ENCODE measurements around the gene CHKB. TPM values are rescaled to one million over a fixed set of nuclear protein-coding genes. Genes with fewer than 3 reads are reported as not detected.

CHKB gene
- total and polyA plus RNA-seq, 10 of the 15 experiments (the other 5 are each of a cell fraction or from before 2014, with no cell fraction given): 10.0 to 93.9 (median 57.0) TPM

- TF ChIP-seq ZNF592 (IDR thresholded peaks at IDR 0.05): peak; percentile 34; the same call in 1 of the 2 replicates
- TF ChIP-seq USF1 (IDR thresholded peaks at IDR 0.05; ENCODE audit: borderline replicate concordance, extremely low read length, insufficient read depth, low read depth, low read length): peak; percentile 53
- TF ChIP-seq SRF (IDR thresholded peaks at IDR 0.05; ENCODE audit: low read depth in 2 of 2, low read length in 2 of 2): peak; percentile 54 to 84
- peak; percentile 68 to 93 for TF ChIP-seq BHLHE40 (IDR thresholded peaks at IDR 0.05; ENCODE audit: borderline replicate concordance in 1 of 2, low read depth in 2 of 2, low read length in 1 of 2)
- peak; percentile 95 for TF ChIP-seq PKNOX1 (IDR thresholded peaks at IDR 0.05)
- TF ChIP-seq MEF2B (IDR thresholded peaks at IDR 0.05; ENCODE audit: partially characterized antibody, poor library complexity, severe bottlenecking): peak; percentile 25
- peak; percentile 58 for TF ChIP-seq USF2 (IDR thresholded peaks at IDR 0.05; ENCODE audit: borderline replicate concordance, low read depth, low read length)
- peak; percentile 46; the same call in 1 of the 2 replicates for TF ChIP-seq NR2F1 (conservative IDR thresholded peaks at IDR 0.05)
- TF ChIP-seq SPI1 (IDR thresholded peaks at IDR 0.05; ENCODE audit: borderline replicate concordance, insufficient read depth, low read depth, low read length): 0 out of 2 replicates have a peak, but pooled peaks have one; percentile 18
- TF ChIP-seq EED (IDR thresholded peaks at IDR 0.05; ENCODE audit: low read depth): peak; percentile 34; the same call in 1 of the 2 replicates
- TF ChIP-seq POLR2AphosphoS5 (IDR thresholded peaks at IDR 0.05; ENCODE audit: low read length): peak; percentile 73
- TF ChIP-seq ZBTB11 (CRISPR knock-in tag; IDR thresholded peaks at IDR 0.05): peak; percentile 58; the same call in 1 of the 2 replicates
These were observed 48.6 kb downstream of the CHKB start (continued) for GRCh38 chr22:50533856-50534711.

Data from GM12878 (cell line).